HG02852 (cell line): Measurements from ENCODE around the gene TGFBRAP1.

Source experiments
- ATAC-seq: cut with Tn5 transposase; IDR thresholded peaks from one replicate; pipeline ENCODE4 v1.9.1; 2021; ENCODE audit warnings: mild to moderate bottlenecking, moderate library complexity; ENCODE audit not compliant: unreplicated experiment

Gene TGFBRAP1

DNA sequence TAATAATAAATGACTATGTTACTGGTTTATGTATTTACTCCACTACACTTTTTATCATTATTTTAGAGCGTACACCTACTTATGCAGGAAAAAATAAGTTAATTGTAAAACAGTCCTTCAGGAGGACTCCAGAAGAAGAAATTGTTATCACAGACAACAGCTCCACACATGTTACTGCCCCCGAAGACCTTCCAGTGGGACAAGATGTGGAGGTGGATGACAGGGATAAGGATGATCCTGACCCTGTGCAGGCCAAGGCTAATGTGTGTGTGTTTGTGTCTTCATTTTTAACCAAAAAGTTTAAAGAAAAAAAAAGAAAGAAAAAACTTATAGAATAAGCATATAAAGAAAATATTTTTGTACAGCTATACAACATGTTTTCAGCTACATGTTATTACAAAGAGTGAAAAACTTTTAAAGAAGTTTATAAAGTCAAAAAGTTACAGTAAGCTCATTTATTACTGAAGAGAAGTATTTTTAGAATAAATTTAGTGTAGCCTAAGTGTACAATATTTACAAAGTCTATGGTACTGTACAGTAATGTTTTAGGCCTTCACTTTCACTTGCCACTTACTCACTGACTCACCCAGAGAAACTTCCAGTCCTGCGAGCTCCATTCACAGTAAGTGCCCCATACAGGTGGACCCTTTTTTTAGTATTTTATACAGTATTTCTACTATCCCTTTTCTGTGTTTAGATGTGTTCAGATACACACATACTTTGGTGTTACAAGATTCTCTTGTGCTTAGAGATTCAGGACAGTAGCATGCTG, 7.5 kb downstream of the TGFBRAP1 start:
- no peak for ATAC-seq

DNA sequence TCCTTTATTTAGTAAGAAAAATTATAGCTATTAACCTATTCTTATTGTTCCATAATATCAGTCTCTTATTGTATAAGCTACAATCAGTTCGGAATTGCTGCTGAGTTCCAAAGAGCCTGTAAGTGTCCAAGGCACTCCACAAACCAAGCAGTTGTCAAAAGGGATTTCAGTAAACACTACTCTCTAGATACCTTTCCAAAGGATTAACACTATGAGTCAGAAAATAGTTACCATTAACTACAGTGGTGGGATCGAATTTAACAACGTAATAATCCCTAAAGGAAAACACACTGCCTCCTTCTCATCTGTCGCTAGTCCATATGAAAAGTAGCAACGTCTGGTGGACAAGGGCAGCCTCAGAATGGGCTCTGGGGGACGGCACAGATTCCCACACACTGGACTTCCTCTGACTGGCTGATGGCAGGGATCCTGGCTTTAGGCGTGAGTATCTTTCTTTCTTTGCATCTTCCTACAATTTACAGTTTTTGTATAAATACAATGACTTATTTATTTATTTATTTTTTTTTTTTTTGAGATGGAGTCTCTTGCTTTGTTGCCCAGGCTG, 8.8 kb downstream of the TGFBRAP1 start:
- ATAC-seq, result no peak

- no peak for ATAC-seq
Observed at GRCh38 chr2:105317937-105318336, 11.6 kb downstream of the TGFBRAP1 start.

DNA sequence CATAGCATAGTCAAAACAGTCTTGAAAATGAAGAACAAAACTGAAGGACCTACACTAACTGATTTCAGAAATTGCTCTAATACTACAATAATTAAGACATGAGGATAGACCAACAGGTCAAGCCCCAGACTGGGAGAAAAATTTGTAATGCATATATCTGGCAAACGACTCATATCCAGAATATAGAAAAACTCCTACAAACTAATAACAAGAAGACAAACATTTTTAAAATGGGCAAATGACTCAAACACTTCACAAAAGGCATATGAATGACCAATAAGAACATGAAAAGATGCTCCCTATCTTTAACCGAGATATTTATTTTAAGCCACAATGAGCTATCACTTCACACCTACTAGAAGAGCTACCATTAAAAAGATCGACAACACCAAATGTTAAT, 14.2 kb downstream of the TGFBRAP1 start:
- peak; percentile 81 for ATAC-seq

- no peak for ATAC-seq
Observed at GRCh38 chr2:105313877-105314276, 15.7 kb downstream of the TGFBRAP1 start.

GRCh38 chr2:105309147-105309545, 20.4 kb downstream of the TGFBRAP1 start:
- peak; percentile 40 for ATAC-seq

DNA sequence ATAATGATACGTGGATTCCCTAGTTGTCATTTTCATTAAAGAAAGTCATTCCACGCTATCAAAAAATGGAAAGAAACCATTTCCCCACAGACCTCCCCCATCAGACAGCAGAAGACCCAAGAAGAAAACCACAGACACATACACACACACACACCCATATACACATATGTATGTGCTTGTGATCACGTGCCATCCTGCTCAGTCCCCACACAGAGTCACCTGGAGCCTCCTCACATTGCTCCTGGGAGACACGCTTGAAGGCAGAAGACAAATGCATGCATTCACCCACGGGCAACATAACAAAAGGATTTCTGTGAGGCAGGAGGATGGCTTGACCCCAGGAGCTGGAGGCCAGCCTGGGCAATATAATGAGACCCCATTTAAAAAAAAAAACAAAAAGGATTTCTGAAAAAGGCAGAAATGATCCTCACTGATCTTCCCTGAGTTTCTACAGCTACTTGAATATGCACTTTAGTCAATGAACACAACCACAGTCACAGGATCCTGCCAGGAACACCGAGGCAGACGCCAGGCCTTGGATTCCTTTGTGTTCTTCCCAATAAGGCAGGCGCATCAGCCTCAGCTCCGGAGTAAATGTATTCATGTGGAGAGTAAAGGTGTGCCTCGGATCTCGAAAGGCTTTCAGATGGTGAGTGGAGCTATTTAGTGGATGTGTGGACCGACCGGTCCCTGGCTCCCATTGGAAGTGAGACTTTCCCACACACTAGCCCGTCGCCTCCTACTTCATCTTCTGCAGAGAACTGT, 21.0 kb downstream of the TGFBRAP1 start:
- no peak for ATAC-seq

GRCh38 chr2:105307962-105308361, 21.6 kb downstream of the TGFBRAP1 start:
- ATAC-seq, result no peak

DNA sequence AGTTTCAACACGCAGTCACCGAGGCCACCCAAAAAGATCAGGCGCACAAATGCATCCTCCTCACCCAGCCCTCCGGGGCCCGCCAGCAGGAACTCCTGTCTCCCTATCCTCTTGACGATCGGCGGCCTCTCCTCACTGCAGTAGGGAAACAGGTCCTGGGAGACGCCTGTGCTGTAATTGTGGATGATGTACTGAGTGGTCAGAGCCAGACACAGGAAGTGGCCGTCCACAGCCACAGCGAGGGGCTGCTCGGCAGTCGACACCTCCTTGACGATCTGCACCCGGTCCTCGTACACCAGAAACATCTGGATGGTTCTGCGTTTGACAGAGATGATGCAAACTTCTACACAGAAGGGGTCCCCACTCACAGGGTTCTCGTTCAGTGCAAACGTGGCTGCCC, 22.0 kb downstream of the TGFBRAP1 start:
- ATAC-seq, result no peak

DNA sequence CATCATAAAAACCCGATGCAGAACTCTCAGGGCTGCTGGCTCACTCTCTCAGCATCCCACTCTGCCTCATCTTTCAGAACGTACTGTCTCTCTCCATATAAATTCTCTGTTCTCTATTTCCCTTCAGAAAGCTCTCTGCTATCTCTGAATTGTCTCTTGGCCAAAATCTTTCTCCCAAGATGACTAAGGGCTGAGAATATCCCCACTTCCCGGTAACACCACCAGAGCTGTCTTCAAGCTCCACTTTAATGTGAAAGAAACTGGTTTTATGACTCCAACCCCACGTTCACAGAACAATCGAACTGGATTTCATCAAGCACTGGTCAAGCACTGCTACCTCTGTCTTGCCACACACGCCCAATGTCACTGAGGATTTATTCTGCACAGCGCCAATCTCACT, 22.4 kb downstream of the TGFBRAP1 start:
- no peak for ATAC-seq

GRCh38 chr2:105301646-105302045, 27.9 kb downstream of the TGFBRAP1 start:
- no peak for ATAC-seq

- no peak for ATAC-seq
Observed at GRCh38 chr2:105299290-105299689, 30.2 kb downstream of the TGFBRAP1 start.

GRCh38 chr2:105298017-105298416, 31.5 kb downstream of the TGFBRAP1 start:
- no peak for ATAC-seq

GRCh38 chr2:105297216-105297615, 32.3 kb downstream of the TGFBRAP1 start:
- ATAC-seq, result no peak

GRCh38 chr2:105296017-105296611, 33.4 kb downstream of the TGFBRAP1 start:
- ATAC-seq, result no peak

DNA sequence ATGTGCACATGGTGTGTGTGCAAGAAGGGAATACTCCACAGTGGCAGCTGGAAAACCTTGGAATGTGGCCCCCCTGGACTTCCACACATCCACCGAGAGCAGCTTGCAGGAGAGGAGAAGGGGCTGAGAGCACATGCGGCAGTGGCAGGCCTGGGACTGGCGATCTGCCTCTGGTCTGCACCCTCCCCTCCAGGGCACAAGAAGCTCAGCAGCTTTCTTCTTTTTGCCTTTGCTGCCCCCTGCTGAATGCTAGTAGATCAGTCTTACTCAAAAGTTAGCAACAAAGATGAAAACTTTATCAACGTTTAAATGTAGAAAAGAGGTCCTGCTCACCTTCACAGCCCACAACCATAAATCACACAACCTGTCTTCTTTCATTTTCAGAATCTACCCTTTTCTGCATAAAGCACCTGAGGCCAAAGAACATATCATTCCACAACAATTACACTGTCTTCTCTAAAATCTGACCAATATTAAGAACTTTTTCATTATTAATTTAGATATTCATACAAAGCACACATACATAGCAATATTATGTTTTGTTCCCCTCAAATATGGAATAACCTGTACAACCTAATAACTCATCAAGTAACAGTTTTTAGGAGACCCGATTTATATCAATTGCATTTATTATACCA, 34.6 kb downstream of the TGFBRAP1 start:
- ATAC-seq, result peak; percentile 66

DNA sequence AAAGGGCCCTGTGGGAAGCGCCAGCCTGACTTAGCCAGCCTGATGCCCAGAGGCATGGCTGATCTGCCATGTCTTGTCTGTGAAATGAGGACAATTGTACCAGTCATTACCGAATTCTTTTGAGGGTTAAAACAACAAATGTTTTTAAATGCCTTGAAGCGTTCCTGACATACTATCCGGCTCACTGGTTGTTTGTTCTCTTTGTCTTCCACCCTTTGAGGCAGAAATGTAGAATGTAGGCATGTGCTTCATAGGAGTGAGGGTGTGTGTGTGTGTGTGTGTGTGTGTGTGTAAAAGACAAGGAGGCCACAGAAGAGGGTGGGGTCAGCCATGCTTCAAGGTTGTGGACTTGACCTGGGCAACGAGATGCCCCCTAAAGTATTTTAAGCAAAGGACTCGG, 35.5 kb downstream of the TGFBRAP1 start:
- no peak for ATAC-seq

GRCh38 chr2:105291981-105292380, 37.6 kb downstream of the TGFBRAP1 start:
- ATAC-seq, result no peak

GRCh38 chr2:105290981-105291660, 38.4 kb downstream of the TGFBRAP1 start:
- no peak for ATAC-seq

DNA sequence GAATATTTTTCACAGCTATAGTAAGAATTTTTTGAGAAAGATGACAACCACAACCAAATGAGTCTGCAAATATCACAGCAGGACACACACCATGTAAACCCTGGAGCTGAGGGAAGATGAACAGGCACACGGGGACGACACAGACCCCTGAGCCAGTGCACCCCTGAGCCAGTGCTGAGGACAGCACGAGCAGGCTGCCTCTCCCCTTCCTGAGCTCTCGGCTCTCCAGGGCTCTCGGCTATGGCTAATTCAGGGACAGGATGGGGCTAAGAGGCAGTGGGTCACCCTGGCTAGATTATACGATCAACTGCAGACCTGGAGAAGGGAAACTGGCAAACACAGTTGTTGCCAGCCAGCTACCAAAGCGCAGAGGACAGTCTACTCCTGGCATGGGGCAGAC, 41.4 kb downstream of the TGFBRAP1 start:
- no peak for ATAC-seq

GRCh38 chr2:105287692-105288091, 41.8 kb downstream of the TGFBRAP1 start:
- no peak for ATAC-seq
